Coronary artery (tissue), 2 donors: ENCODE measurements around the gene TEX264.

Experiments
- DNase-seq: peaks from one replicate; pipeline ENCODE4 v3.0.0-alpha.2; 2017; ENCODE audit warnings: low spot score
- H3K27ac ChIP-seq, 2 donors: fragments of 200-600 bp; sonication (generic); one replicate each; pipeline ENCODE4 v1.5.1; 2016 to 2019
- H3K4me3 ChIP-seq: fragments of 200-600 bp; sonication (generic); 2 replicates; pipeline ENCODE4 v1.5.1; 2016; ENCODE audit warnings: mild to moderate bottlenecking, moderate library complexity
- TF ChIP-seq, protein P1 (sequence below): fragments of 200-600 bp; sonication (generic); IDR thresholded peaks from one replicate; pipeline ENCODE4 v1.5.1; 2019; ENCODE audit warnings: antibody characterized with exemption

Gene TEX264

DNA sequence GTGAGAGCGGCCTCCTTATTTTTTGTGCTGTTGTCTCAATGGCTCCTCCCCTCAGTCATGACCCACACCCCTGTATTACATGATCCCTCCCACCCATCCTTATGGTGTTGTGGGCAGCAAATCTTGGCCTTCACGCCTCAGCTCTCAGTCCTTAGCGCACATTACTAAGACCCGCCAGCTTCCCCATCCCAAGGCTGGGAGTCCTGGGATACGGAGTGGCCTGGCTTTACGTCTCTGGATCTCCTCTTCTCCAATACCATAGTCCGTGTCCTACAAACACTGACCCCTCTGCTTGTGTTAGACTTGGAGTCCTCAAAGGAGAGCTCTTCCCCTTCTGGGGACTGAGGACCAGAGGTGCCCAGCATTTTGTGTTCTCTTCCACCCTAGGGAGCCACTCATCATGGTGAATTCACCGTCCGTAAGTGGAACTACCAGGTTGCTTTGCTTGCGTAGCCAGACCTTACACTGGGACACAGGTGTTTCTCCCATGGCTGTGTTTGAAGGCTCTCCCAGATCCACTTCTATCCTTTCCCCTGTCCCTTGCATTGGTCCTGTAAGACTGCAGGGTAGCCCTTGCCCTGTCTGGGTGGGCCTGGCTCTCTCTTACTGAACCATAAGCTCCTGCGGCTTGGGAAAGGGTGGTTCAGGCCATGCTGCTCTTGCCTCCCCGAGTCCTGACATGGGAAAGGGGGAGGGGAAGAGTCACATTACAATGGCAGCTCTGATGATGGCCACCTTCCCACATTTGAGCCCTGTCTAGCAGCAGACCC lies 49.4 kb downstream of the TEX264 start:
- Histone ChIP-seq H3K4me3 (no peak overlapping the region), H3K27ac (no peak overlapping the region)
- TF ChIP-seq, protein P1, sequence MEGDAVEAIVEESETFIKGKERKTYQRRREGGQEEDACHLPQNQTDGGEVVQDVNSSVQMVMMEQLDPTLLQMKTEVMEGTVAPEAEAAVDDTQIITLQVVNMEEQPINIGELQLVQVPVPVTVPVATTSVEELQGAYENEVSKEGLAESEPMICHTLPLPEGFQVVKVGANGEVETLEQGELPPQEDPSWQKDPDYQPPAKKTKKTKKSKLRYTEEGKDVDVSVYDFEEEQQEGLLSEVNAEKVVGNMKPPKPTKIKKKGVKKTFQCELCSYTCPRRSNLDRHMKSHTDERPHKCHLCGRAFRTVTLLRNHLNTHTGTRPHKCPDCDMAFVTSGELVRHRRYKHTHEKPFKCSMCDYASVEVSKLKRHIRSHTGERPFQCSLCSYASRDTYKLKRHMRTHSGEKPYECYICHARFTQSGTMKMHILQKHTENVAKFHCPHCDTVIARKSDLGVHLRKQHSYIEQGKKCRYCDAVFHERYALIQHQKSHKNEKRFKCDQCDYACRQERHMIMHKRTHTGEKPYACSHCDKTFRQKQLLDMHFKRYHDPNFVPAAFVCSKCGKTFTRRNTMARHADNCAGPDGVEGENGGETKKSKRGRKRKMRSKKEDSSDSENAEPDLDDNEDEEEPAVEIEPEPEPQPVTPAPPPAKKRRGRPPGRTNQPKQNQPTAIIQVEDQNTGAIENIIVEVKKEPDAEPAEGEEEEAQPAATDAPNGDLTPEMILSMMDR, result no peak
- no peak for DNase-seq

DNA sequence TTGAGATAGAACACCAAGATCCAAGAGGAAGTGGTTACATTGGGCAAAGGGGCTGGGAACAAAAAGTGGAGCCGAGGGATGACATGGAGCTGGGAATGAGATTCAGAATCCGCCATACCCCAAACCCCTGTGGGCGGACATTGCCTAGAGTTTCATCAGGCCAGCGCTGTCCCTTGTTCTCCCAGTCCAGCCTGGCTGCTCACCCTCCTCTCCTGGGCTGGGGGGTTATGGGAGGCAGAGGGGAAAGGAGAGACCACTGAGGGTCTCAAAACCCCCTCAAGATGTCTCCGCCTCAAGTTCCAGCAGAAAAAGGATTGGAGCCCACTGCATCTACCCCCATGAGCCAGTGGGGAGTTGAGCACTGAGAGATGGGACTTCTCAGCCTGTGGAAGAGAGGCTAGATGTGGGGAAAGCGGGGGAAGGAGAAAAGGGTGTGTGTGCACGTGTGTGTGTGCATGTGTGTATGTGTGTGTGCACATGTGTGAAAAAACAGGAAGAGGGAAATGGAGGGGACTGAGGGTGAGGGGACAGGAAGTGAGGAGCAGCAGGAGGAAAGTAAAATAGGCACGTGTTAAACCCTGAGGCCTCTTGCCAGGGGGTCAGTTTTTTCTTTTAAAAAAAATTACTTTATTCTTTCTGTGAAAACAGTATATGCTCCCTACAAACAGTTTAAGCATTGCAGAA lies 50.2 kb downstream of the TEX264 start:
- no peak overlapping the region for H3K4me3 ChIP-seq
- TF ChIP-seq, protein P1, result no peak
- DNase-seq, result no peak
- no peak overlapping the region for H3K27ac ChIP-seq

DNA sequence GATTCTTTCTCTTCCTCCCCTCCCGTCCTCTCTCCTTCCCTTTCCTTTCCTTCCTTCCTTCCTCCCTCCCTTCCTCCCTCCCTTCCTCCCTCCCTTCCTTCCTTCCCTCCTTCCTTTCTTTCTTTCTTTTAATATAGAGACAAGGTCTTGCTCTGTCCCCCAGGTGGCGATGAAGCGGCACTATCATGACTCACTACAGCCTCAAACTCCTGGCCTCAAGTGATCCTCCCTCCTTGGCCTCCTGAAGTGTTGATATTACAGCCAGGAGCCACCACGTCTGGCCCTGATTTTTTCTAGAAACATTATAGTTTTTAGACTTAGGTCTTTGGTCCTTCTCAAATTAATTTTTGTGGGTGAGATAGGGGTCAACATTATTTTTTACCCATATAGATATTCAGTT lies 51.3 kb downstream of the TEX264 start:
- H3K4me3 ChIP-seq, result no peak overlapping the region
- TF ChIP-seq, protein P1, result no peak
- no peak for DNase-seq
- no peak overlapping the region for H3K27ac ChIP-seq

DNA sequence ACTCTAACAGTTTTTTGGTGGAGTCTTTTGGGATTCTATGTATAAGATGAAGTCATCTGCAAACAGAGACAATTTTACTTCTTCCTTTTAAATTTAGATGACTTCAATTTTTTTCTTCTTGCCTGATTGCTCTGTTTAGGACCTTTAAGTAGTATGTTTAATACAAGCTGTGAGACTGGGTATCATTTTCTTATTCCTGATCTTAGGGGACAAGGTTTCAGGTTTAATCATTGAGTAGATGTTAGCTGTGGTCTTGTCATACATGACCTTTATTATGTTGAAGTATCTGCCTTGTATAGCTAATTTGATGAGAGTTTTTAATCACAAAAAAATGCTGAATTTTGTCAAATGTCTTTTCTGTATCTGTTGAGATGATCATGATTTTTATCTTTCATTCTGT lies 56.4 kb downstream of the TEX264 start:
- no peak overlapping the region for H3K27ac ChIP-seq
- no peak for DNase-seq
- no peak overlapping the region for H3K4me3 ChIP-seq
- TF ChIP-seq, protein P1, result no peak

DNA sequence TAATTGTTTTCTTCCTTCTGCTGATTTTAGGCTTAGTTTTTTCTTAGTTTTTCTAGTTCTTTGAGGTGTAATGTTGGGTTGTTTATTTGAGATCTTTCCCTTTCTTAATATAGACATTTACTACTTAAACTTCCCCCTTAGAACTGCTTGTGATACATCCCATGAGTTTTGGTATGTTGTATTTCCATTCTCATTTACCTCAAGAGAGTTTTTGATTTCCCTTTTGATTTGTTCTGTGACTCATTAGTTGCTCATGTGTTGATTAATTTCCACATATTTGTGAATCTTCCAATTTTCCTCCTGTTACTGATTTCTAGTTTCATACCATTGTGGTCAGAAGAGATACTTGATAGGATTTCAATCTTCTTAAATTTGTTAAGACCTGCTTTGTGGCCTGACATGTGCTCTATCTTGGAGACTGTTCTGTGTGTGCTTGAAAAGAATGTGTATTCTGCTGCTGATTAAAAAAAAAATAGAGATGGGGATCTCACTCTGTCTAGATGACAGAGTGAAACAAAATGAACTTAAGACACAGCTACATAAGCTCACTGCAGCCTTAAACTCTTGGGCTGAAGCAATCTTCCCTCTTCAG lies 58.1 kb downstream of the TEX264 start:
- Histone ChIP-seq H3K27ac (no peak overlapping the region), H3K4me3 (no peak overlapping the region)
- no peak for DNase-seq
- TF ChIP-seq, protein P1, result no peak

DNA sequence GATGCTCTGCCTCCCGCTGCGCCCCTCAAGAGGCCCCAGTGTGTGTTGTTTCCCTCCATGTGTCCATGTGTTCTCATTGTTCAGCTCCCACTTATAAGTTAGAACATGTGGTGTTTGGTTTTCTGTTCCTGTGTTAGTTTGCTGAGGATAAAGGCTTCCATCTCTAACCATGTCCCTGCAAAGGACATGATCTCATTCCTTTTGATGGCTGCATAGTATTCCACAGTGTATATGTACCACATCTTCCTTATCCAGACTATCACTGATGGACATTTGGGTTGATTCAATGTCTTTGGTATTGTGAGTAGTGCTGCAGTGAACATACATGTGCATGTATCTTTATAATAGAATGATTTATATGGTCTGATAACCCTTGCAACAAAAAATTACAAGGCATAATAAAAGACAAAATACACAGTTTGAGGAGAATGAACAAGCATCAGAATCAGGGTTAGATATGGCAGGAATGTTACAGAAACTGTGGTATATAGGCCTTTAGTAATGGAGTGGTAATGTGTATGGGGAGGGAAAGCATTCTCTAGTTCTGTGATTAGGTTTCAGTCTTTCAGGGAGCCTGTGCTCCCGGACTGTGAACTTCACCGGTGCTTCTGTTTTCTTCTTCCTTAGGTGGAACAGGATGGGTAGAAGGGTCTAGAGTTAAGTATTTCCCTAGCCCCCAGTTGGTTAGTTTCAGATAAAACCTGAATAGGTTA lies 63.0 kb downstream of the TEX264 start:
- TF ChIP-seq, protein P1, result no peak
- DNase-seq, result no peak
- H3K27ac ChIP-seq, result no peak overlapping the region
- H3K4me3 ChIP-seq, result no peak overlapping the region
